Muscle of leg (tissue), 11 donors: ENCODE data around the gene TAF4. TPM values are rescaled to one million over a fixed set of nuclear protein-coding genes. Genes with fewer than 3 reads are reported as not detected.

Experiments
- DNase-seq: peaks from one replicate; pipeline ENCODE4 v3.0.0; 2013
- H3K27ac ChIP-seq: one replicate; pipeline ENCODE4 v1.5.1; 2013; ENCODE audit warnings: mild to moderate bottlenecking, low read length, control low read depth
- H3K27me3 ChIP-seq: one replicate; pipeline ENCODE4 v1.6.1; 2013; ENCODE audit warnings: low read length; ENCODE audit not compliant: control insufficient read depth, insufficient read depth
- H3K36me3 ChIP-seq: one replicate; pipeline ENCODE4 v1.6.1; 2013; ENCODE audit warnings: low read length; ENCODE audit not compliant: control insufficient read depth, insufficient read depth
- H3K4me1 ChIP-seq: one replicate; pipeline ENCODE4 v1.6.1; 2013; ENCODE audit warnings: low read length; ENCODE audit not compliant: control insufficient read depth, insufficient read depth
- H3K4me3 ChIP-seq: one replicate; pipeline ENCODE4 v1.5.1; 2013; ENCODE audit warnings: low read length, control low read depth
- H3K9me3 ChIP-seq: replicated peaks from 2 replicates; pipeline ENCODE4 v1.6.1; 2013; ENCODE audit warnings: low read depth, low read length; ENCODE audit not compliant: control insufficient read depth
- WGBS: methylation state at CpG from one replicate; pipeline ENCODE4 v1.1.5; 2013; ENCODE audit warnings: missing lambda C conversion rate; ENCODE audit not compliant: insufficient coverage; 5-methylcytosine and 5-hydroxymethylcytosine counted together
- polyA plus RNA-seq, 8 donors: library from polyadenylated mRNA; unstranded; fragments of 120-200 nt; gene quantifications; one replicate each; pipeline versions ENCODE4 v1.2.1 to v1.2.3, GENCODE V29; 2013; ENCODE audit warnings: inconsistent platforms in 1 of 8, low replicate concordance in 1 of 8; ENCODE audit not compliant: insufficient read length in 8 of 8, insufficient read depth in 1 of 8
- total RNA-seq: library from RNA; stranded (reverse); fragments of 120-200 nt; gene quantifications from one replicate; pipeline ENCODE4 v1.2.4, GENCODE V29; 2013

TAF4 gene
- total and polyA plus RNA-seq, 9 donors: 5.1 to 21.5 (median 11.7) TPM

GRCh38 chr20:62030357-62030756, 35.3 kb downstream of the TAF4 start:
- Histone ChIP-seq H3K27ac (no peak overlapping the region), H3K27me3 (no peaks in the 10 kb centered on the region), H3K4me3 (no peak overlapping the region), H3K9me3 (peaks cover 2% of the 10 kb centered on the region), H3K36me3 (no peaks in the 10 kb centered on the region), H3K4me1 (peaks cover 24% of the 10 kb centered on the region)
- no peak for DNase-seq
- WGBS: 100% methylated on average over 2 of the region's 9 CpGs

- Histone ChIP-seq H3K4me1 (peaks cover 24% of the 10 kb centered on the region), H3K9me3 (peaks cover under 1% of the 10 kb centered on the region), H3K36me3 (no peaks in the 10 kb centered on the region), H3K27me3 (no peaks in the 10 kb centered on the region), H3K4me3 (no peak overlapping the region), H3K27ac (no peak overlapping the region)
- no peak for DNase-seq
- 78% methylated on average over 19 of the region's 20 CpGs for WGBS
Measured at GRCh38 chr20:62029949-62030348, 35.7 kb downstream of the TAF4 start.

DNA sequence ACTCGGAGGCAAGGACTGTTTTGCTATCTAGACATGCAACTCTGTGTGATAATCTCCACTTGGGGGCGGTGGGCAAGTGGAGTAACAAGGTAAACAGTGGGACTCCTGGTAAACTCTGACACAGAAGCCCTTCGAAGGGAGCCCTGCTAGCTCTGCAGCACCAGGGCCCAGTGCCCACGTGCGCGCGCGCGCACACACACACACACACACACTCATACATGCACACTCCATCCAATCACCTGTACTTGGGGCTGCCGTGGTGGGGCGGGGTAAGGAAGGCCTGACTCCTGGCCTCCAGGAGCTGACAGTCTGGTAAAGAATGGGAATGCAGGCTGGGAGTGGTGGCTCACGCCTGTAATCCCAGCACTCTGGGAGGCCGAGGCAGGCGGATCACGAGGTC, 36.4 kb downstream of the TAF4 start:
- Histone ChIP-seq H3K4me3 (no peak overlapping the region), H3K36me3 (no peaks in the 10 kb centered on the region), H3K9me3 (no peaks in the 10 kb centered on the region), H3K4me1 (peaks cover 24% of the 10 kb centered on the region), H3K27me3 (no peaks in the 10 kb centered on the region), H3K27ac (no peak overlapping the region)
- DNase-seq: no peak
- WGBS: 96% methylated on average over 5 of the region's 15 CpGs

DNA sequence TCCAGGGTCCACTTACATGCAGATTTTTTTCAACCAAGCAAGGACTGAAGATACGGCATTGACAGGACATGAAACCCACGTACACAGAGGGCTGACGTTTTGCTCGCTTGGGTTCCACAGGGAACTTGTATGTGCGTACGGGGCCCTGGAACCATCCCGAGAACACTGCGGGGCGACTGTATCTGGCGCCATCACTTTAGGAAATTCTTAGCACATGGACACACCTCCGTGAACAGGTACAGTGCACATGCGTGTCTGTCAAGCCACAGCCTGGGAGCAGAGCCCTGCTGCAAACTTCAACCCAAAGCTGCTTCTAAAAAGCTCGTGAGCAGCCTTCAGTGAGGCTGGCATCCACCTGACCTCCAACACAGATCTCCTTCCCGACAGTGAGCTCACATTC, 37.3 kb downstream of the TAF4 start:
- H3K27me3 ChIP-seq: no peaks in the 10 kb centered on the region
- DNase-seq: no peak
- H3K4me1 ChIP-seq: peaks cover 24% of the 10 kb centered on the region
- H3K36me3 ChIP-seq: no peaks in the 10 kb centered on the region
- no peaks in the 10 kb centered on the region for H3K9me3 ChIP-seq
- WGBS: 94% methylated on average over 13 of the region's 14 CpGs
- H3K4me3 ChIP-seq: no peak overlapping the region
- H3K27ac ChIP-seq: no peak overlapping the region

GRCh38 chr20:62027698-62028321, 37.9 kb downstream of the TAF4 start:
- H3K9me3 ChIP-seq: no peaks in the 10 kb centered on the region
- WGBS: 72% methylated on average over 8 of the region's 12 CpGs
- H3K4me3 ChIP-seq: no peak overlapping the region
- H3K36me3 ChIP-seq: no peaks in the 10 kb centered on the region
- H3K27me3 ChIP-seq: no peaks in the 10 kb centered on the region
- H3K4me1 ChIP-seq: peaks cover 24% of the 10 kb centered on the region
- no peak for DNase-seq
- no peak overlapping the region for H3K27ac ChIP-seq

- Histone ChIP-seq H3K27ac (no peak overlapping the region), H3K4me3 (no peak overlapping the region), H3K36me3 (no peaks in the 10 kb centered on the region), H3K27me3 (no peaks in the 10 kb centered on the region), H3K9me3 (no peaks in the 10 kb centered on the region), H3K4me1 (peaks cover 26% of the 10 kb centered on the region)
- no peak for DNase-seq
- WGBS: 41% methylated on average over 6 of the region's 9 CpGs
Measured at GRCh38 chr20:62027116-62027515, 38.6 kb downstream of the TAF4 start.

DNA sequence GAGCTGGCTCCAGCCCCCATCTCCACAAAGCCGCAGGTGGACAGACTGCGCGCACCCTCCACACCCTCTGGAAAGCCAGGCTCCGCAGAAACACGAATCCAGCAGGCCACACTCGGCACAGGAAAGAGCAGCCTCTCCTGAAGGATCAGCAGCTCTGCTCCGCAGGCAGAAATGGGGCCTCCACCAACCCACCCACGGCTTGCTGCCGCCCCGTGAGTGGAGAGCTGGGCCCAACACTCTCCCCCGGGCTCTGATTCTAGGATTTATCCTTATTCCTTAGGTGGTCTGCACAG, 39.2 kb downstream of the TAF4 start:
- peaks cover 32% of the 10 kb centered on the region for H3K4me1 ChIP-seq
- WGBS: 49% methylated on average over 10 of the region's 11 CpGs

DNA sequence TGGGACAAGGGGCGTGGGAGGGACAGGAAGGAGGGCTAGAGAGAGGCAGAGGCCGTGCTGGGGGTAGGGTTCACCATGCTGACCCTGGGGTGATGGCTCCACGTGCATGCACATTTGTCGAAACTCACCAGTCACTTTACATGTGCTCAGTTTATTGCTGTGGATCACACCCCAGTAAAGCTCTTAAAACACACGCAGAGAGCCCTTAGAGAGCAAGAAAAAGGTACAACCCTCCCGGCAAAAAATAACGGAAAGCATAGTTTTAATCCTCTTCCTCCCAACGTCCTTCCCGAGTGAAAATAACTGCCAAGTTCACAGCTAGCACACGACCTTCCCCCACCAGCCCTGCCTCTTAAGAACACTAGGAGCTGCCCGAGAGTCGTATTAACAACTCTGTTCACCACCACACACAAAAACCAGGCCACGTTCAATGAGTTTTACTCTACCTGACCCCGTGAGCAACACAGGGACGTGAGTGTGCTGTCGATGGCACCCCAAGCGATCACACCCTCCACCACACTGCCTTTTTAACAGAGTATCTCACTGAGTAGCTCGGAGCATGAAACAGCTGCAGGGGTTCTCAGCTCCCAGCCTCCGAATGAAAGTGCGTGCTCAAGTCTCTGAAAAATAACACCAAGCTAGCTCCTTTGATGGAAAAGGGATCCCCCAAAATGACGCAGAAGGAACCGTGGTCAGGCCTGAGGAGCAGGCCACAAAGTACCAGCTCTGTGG, 39.7 kb downstream of the TAF4 start:
- 18% methylated on average over 19 of the region's 22 CpGs for WGBS
- H3K27ac ChIP-seq: peak overlapping the region; percentile 20
- H3K27me3 ChIP-seq: no peaks in the 10 kb centered on the region
- H3K9me3 ChIP-seq: no peaks in the 10 kb centered on the region
- H3K4me3 ChIP-seq: no peak overlapping the region
- H3K4me1 ChIP-seq: peaks cover 37% of the 10 kb centered on the region
- DNase-seq: peak; percentile 90
- no peaks in the 10 kb centered on the region for H3K36me3 ChIP-seq

More for the DNA sequence above, 39.2 kb downstream of the TAF4 start:
- Histone ChIP-seq H3K9me3 (no peaks in the 10 kb centered on the region), H3K36me3 (no peaks in the 10 kb centered on the region), H3K27ac (peak overlapping the region; percentile 20), H3K27me3 (no peaks in the 10 kb centered on the region), H3K4me3 (no peak overlapping the region)
- DNase-seq: no peak

GRCh38 chr20:62025394-62025793, 40.3 kb downstream of the TAF4 start:
- Histone ChIP-seq H3K36me3 (no peaks in the 10 kb centered on the region), H3K4me3 (no peak overlapping the region), H3K27me3 (no peaks in the 10 kb centered on the region), H3K27ac (no peak overlapping the region), H3K9me3 (no peaks in the 10 kb centered on the region), H3K4me1 (peaks cover 43% of the 10 kb centered on the region)
- DNase-seq: no peak
- WGBS: no CpG with 5 or more reads among the region's 8 CpGs

DNA sequence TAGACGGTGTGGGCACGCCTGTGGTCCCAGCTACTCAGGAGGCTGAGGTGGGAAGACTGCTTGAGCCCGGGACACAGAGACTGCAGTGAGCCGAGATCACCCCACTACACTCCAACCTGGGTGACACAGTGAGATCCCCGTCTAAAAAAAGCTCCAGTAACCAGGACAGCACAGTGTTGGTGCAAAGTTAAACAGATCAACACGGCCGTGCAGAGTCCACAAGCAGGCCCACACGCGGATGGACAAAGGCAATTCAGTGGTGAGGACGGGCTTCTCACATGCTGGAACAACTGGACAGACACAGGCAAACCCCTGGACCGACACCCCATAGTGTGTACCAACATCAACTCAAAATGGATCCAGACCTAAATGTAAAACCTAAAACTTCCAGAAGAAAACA, 41.7 kb downstream of the TAF4 start:
- Histone ChIP-seq H3K36me3 (no peaks in the 10 kb centered on the region), H3K9me3 (no peaks in the 10 kb centered on the region), H3K4me1 (peaks cover 54% of the 10 kb centered on the region), H3K4me3 (no peak overlapping the region), H3K27me3 (no peaks in the 10 kb centered on the region), H3K27ac (no peak overlapping the region)
- DNase-seq: no peak
- 93% methylated on average over 9 of the region's 11 CpGs for WGBS
